ENCODE data around the gene KCNAB2.

Gene KCNAB2

GRCh38 chr1:6087958-6088357 lies 42.3 kb downstream of the KCNAB2 start:
- no peak for DNase-seq (ENCODE audit: low spot score)
- no peak for TF ChIP-seq CTCF (IDR thresholded peaks at IDR 0.05; ENCODE audit: extremely low read depth, insufficient read depth, missing control alignments)
- in situ Hi-C loops (cut with MboI; ENCODE audit: low pct_unique_long_range_greater_than_20kb, low sequenced_read_pairs, unreplicated experiment), result no loop called here

GRCh38 chr1:6088956-6089355 lies 43.3 kb downstream of the KCNAB2 start:
- DNase-seq (ENCODE audit: low spot score), result no peak
- TF ChIP-seq CTCF (IDR thresholded peaks at IDR 0.05; ENCODE audit: extremely low read depth, insufficient read depth, missing control alignments), result no peak
- in situ Hi-C loops (cut with MboI; ENCODE audit: low pct_unique_long_range_greater_than_20kb, low sequenced_read_pairs, unreplicated experiment), result no loop called here

GRCh38 chr1:6090288-6090687 lies 44.6 kb downstream of the KCNAB2 start:
- TF ChIP-seq CTCF (IDR thresholded peaks at IDR 0.05; ENCODE audit: extremely low read depth, insufficient read depth, missing control alignments), result no peak
- in situ Hi-C loops (cut with MboI; ENCODE audit: low pct_unique_long_range_greater_than_20kb, low sequenced_read_pairs, unreplicated experiment), result no loop called here
- no peak for DNase-seq (ENCODE audit: low spot score)

GRCh38 chr1:6090996-6091822 lies 45.5 kb downstream of the KCNAB2 start:
- in situ Hi-C loops (cut with MboI; ENCODE audit: low pct_unique_long_range_greater_than_20kb, low sequenced_read_pairs, unreplicated experiment), result no loop called here
- no peak for TF ChIP-seq CTCF (IDR thresholded peaks at IDR 0.05; ENCODE audit: extremely low read depth, insufficient read depth, missing control alignments)
- no peak for DNase-seq (ENCODE audit: low spot score)

GRCh38 chr1:6091823-6092109 lies 46.1 kb downstream of the KCNAB2 start:
- in situ Hi-C loops (cut with MboI; ENCODE audit: low pct_unique_long_range_greater_than_20kb, low sequenced_read_pairs, unreplicated experiment), result no loop called here
- TF ChIP-seq CTCF (IDR thresholded peaks at IDR 0.05; ENCODE audit: extremely low read depth, insufficient read depth, missing control alignments), result no peak
- no peak for DNase-seq (ENCODE audit: low spot score)

GRCh38 chr1:6092211-6092610 lies 46.5 kb downstream of the KCNAB2 start:
- in situ Hi-C loops (cut with MboI; ENCODE audit: low pct_unique_long_range_greater_than_20kb, low sequenced_read_pairs, unreplicated experiment), result no loop called here
- DNase-seq (ENCODE audit: low spot score), result no peak
- TF ChIP-seq CTCF (IDR thresholded peaks at IDR 0.05; ENCODE audit: extremely low read depth, insufficient read depth, missing control alignments), result no peak
